Measurements from ENCODE around the gene ATG9B.

Gene ATG9B

GRCh38 chr7:150983893-150984368, 40.4 kb downstream of the ATG9B start:
- Histone ChIP-seq H3K4me1 (peaks cover 36% of the 10 kb centered on the region), H3K27me3 (no peaks in the 10 kb centered on the region)
- no peak for DNase-seq

GRCh38 chr7:150982351-150982750, 41.9 kb downstream of the ATG9B start:
- Histone ChIP-seq H3K4me3 (ENCODE audit: low read depth, low read length) (no peak overlapping the region), H3K27me3 (no peaks in the 10 kb centered on the region), H3K36me3 (no peaks in the 10 kb centered on the region), H3K9me3 (no peaks in the 10 kb centered on the region), H3K4me1 (peaks cover 32% of the 10 kb centered on the region)
- TF ChIP-seq CTCF (IDR thresholded peaks at IDR 0.05; ENCODE audit: low read depth, low read length): no peak
- DNase-seq: no peak

More at GRCh38 chr7:150983893-150984368, 40.4 kb downstream of the ATG9B start:
- Histone ChIP-seq H3K36me3 (no peaks in the 10 kb centered on the region), H3K4me3 (ENCODE audit: low read depth, low read length) (no peak overlapping the region), H3K9me3 (no peaks in the 10 kb centered on the region)
- TF ChIP-seq CTCF (IDR thresholded peaks at IDR 0.05; ENCODE audit: low read depth, low read length): no peak

- Histone ChIP-seq H3K4me1 (peaks cover 32% of the 10 kb centered on the region), H3K9me3 (no peaks in the 10 kb centered on the region), H3K36me3 (no peaks in the 10 kb centered on the region), H3K4me3 (ENCODE audit: low read depth, low read length) (no peak overlapping the region), H3K27me3 (no peaks in the 10 kb centered on the region)
- no peak for DNase-seq
- no peak for TF ChIP-seq CTCF (IDR thresholded peaks at IDR 0.05; ENCODE audit: low read depth, low read length)
These were observed 42.6 kb downstream of the ATG9B start for GRCh38 chr7:150981644-150982043.

GRCh38 chr7:150980663-150981062, 43.6 kb downstream of the ATG9B start:
- Histone ChIP-seq H3K36me3 (no peaks in the 10 kb centered on the region), H3K4me3 (ENCODE audit: low read depth, low read length) (no peak overlapping the region), H3K4me1 (peaks cover 32% of the 10 kb centered on the region), H3K27me3 (no peaks in the 10 kb centered on the region), H3K9me3 (no peaks in the 10 kb centered on the region)
- peak; percentile 41 for TF ChIP-seq CTCF (IDR thresholded peaks at IDR 0.05; ENCODE audit: low read depth, low read length)
- DNase-seq: peak; percentile 36

GRCh38 chr7:150979713-150980390, 44.4 kb downstream of the ATG9B start:
- TF ChIP-seq CTCF (IDR thresholded peaks at IDR 0.05; ENCODE audit: low read depth, low read length): no peak
- Histone ChIP-seq H3K36me3 (no peaks in the 10 kb centered on the region), H3K4me3 (ENCODE audit: low read depth, low read length) (peak overlapping the region; percentile 68), H3K27me3 (no peaks in the 10 kb centered on the region), H3K4me1 (peaks cover 34% of the 10 kb centered on the region), H3K9me3 (no peaks in the 10 kb centered on the region)
- peak; percentile 33 for DNase-seq

GRCh38 chr7:150978126-150978789, 46.0 kb downstream of the ATG9B start, which contains the start of gene KCNH2:
Gene KCNH2, minus strand, starts transcription at chr7:150978321. Its CDS starts 408 bp downstream, at chr7:150977913.
- TF ChIP-seq CTCF (IDR thresholded peaks at IDR 0.05; ENCODE audit: low read depth, low read length): no peak
- Histone ChIP-seq H3K27me3 (no peaks in the 10 kb centered on the region), H3K4me3 (ENCODE audit: low read depth, low read length) (peak within 1 kb of the TSS; percentile 72), H3K9me3 (no peaks in the 10 kb centered on the region), H3K36me3 (peaks cover 10% of the 10 kb centered on the region), H3K4me1 (peaks cover 39% of the 10 kb centered on the region)
- DNase-seq: peak; percentile 89

All from BE2C (cell line).